Measurements from ENCODE around the gene WDR1.

Gene WDR1

DNA sequence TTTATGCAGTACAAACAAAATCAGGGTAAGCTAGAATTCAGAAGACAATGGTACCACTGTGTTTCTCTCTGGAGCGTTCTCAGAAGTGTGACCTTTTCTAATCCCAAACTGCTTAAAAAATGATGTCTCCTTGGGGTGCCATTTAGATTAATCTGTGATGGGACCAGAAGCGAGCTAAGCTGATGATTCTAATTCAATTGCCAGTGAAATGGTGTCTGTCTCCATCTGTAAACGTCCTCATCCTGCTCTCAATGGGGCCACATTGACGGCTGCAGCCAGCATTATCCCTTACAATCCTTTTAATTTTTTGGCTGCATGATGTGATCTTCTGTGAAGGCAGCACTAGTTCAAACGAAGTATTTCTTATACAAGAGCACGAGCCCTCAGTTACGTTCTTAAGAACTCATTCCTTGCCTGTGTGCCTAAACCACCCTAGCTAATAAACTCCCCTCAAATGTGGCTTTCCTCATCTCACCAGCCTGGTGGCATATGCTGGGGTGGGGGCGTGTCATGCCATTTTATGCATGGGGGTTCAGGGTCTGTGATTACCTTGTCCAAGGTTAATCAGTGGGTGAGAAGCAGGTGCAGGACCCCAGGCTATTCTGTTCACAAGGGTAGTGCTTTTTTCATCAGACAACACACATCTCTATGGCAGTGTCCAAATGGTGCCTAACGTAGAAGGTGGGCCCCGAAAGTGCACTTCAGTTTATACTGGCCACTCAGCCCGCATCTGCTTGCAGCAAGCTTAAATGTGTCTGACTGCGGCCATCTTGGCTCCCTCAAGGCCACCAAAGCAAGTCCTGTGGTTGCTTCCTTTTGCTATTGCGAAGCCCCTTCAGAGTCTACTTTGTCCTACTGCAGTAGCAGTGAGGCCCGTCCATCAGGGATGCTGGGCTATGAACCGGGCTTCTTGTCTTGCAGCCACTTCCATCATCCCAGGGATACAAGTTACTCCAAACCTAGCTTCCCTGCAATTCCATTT is 49.6 kb downstream of the WDR1 start:
- no peak for DNase-seq (ENCODE audit: low read depth in 2 of 2)

DNA sequence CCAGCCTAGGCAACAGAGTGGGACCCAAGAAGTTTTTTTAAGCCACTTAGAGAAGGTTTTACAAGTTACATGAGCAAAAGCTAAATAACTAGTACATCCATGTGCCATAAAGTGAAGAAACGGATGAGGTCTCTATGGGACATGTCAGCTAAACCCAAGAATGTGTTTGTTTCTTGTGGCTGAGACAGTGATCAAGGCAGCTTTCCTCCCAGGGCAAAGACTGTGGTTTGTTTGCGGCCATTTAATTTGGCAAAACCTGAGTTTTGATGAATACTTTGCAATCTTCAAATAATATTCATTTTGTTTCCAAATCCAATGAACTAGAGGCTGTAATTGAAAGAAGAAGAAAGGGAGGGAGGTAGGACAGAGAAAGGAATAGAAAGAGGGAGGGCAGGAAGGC is 50.4 kb downstream of the WDR1 start:
- no peak for DNase-seq (ENCODE audit: low read depth in 2 of 2)

DNA sequence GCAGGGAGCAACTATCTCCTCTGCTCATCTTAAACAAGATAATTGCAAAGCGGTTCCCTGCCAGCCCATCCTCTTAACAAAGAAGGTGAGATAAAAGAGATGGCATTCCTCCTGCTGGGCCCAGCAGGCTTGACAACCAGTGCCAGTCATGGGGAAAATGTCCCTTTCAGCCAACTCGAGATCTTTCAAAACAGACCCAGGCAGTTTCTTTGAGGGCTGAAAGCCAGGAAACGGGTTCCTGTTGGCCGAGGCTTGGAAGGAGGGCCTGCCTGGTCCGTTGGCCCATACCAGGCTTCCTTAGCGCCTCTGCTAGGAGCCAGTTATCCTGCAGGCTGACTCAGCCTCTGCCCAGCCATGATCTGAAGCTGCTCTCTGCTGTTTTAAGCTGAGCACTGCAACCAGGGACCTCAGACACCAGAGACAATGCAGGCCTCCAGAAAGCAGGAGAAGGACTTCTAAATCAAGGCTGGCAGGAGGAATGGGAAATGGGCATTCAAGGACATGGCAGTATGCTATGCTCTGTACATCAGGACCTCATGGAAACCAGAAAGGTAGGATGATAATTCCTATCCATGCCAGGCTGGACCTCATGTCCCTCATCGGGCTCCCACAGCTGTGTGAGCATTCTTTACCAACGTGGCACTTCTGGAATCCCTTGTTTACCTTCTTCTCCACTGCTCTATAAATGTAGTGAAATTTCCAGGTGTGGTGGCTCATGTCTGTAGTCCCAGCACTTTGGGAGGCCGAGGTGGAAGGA is 52.9 kb downstream of the WDR1 start:
- no peak for DNase-seq (ENCODE audit: low read depth in 2 of 2)

DNA sequence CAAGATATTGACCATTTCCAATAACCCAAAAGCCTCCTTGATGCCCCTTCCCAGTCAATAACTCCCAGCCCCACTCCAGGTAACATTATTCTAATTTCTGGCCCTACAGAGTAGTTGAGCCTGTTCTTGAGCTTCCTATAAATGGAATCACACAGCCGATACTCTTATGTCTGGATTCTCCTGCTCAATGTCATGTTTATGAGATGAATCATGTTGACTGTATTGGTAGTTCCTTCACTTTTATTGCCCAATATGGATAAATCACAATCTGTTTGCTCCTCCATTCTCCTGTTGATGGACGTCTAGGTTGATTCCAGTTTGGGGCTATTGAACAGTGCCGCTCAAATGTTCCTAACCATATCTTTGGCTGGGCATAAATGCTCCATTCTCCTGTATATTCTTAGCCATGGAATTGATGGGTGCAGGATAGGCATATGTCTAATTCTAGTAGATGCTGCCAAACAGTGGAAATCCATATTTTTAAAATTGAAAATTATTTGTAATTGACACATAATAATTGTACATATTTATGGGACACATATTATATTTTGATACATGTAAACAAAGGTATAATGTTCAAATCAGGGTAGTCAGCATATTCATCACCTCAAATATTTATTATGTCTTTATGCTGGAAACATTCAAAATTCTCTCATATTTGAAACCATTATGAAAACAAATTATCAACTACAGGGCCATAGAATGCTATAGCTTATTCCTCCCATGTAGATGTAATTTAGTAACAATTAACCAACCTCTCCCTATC is 54.8 kb downstream of the WDR1 start:
- no peak for DNase-seq (ENCODE audit: low read depth in 2 of 2)

DNA sequence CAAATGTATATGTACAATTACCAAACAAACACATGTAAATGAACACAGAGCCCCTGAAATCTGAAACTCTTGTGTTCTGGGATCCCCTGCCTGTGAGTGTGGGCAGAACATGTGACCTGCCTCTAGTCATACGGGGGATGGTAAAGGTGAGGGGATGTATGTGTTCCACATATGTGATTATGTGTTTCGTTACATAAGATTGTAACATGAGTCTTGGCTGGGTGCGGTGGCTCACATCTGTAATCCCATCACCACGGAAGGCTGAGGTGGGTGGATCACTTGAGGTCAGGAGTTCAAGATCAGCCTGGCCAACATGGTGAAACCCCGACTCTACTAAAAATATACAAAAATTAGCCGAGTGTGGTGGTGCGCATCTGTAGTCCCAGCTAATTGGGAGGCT is 58.2 kb downstream of the WDR1 start:
- no peak for DNase-seq (ENCODE audit: low read depth in 2 of 2)

DNA sequence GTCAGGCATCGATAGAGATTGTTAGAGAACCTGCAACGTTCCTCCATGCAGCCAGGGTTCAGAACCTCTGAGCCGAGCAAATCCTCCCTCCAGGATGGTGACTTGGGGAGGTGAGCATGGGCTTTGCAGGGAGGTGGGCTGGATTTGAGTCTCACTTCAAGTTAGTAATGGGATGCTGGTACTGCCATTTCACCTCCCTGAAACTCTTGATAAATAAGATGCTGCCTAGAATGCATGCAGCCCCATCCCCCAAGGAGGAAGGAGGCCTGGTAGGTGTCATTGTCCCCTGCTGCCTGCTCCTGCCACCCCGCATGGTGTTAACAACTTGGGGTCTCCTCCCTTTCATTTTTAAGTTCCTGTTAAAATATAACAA is 59.6 kb downstream of the WDR1 start:
- DNase-seq (ENCODE audit: low read depth in 2 of 2) = no peak

DNA sequence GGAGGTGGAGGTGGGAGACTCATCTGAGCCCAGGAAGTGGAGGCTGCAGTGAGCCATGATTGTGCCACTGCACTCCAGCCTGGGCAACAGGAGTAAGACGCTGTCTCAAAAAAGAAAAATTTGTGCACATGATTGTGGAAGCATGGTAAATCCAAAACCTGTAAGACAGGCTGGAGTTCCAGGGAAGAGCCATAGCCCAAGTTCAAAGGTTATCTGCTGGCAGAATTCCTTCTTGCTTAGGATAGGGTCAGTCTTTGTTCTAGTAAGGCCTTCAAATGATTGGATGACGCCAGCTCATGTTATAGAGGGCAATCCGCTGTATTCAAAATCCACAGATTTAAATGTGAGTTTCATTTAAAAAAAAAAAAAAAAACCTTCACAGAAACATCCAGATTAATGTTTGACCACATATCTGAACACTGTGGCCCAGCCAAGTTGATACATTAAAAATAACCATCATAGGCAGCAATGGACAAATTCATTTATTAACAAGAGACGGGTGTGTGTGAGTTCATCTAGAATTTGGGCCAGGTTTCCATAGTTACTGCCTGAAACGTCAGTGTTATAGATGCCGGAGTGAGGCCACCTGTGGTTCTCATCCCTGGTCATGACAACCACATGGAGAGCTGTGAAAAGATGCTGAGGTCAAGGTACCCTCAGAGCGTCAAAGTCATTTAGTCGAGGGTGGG is 60.1 kb downstream of the WDR1 start:
- DNase-seq (ENCODE audit: low read depth in 2 of 2) = no peak

DNA sequence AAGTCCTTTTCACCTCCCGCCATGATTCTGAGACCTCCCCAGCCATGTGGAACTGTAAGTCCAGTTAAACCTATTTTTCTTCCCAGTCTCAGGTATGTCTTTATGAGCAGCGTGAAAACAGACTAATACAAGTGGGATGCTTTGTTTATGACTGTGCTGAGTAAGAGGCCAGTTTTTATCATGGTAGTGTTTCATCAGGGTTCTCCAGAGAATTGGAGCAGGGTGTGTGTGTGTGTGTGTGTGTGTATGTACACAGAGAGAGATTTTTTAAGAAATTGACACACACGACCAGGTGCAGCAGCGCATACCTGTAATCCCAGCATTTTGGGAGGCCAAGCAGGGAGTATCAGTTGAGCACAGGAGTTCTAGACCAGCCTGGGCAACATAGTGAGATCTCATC is 60.7 kb downstream of the WDR1 start:
- no peak for DNase-seq (ENCODE audit: low read depth in 2 of 2)

DNA sequence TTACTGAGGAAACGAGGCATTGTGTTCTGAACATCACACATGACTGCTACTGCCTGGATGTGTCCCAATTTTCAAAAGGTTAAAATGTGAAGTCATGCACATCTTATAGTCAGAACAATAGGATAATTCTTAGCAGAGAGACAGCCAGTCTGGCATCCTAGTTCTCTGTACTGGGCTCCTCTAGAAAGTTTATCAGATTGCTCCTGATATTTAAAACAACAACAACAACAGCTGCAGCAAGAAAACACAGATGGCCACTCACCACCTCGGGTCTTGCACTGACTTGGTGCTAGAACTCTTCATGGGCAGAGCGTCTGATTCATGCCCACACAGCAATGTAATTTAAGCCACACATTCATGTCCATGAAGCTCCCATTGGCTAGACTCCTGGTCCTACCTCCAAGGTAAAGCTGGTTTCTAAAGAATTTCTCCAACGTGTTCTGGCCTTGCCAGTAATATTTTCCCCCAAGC is 62.0 kb downstream of the WDR1 start:
- DNase-seq (ENCODE audit: low read depth in 2 of 2) = no peak

DNA sequence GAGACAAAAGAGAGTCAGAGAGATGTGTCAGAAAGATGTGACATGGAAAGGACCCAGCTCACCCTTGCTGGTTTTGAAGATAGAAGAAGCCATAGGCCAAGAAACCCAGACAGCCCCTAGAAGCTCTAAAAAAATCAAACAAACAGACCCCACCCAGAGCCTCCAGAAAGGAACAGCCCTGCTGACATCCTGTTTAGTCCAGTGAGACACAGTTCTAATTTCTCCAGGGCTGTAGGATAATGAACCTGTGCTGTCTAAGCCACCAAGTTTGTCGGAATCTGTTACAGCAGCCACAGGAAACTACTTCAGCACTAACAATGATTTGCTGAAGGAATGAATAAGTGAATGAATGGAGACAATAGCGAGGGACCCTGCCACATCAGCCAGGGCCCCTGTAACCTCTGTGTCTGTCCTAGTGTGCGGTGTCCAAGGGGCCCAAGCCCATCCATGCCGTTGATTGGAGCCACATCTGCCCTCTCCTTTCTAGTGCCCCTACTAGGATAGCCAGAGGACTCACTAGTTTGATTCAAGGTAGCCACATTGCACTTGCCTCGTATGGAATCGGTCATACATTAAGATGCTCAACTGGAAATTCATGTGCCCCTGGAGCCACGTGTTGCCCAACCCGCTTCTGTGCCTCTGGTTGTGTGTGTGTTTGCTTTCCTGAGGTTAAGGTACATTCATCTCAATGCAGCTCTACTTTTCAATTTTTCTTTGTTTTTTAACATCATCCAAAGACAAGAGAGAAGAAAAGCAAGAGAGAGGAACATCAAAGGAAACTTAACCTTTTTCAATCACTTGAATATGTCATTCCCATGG is 62.8 kb downstream of the WDR1 start:
- DNase-seq (ENCODE audit: low read depth in 2 of 2) = no peak

DNA sequence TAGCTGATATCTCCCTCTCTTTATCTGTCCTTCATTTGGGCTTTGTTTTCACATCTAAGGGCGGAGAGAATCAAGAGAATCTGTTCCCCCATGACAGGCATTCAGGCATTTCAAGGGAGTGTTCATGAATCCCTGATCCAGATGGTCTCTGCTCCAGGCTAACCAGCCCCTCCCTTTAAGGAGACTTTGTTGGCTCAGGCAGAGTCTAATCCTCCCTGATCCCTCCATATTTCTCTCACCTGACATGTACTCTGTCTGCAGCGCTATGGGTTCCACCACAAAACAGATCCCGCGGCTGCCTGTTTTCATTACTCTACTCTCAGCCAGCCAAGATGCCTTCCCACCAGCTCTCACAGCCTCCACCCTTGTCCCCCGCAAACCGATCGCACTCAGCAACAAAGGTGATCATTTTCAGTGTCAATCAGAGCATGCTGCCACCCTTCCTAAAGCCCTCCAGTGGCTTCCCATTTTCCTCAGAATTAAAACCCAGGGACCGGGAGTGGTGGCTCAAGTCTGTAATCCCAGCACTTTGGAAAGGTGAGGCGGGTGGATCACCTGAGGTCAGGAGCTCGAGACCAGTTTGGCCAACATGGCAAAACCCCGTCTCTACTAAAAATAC is 65.0 kb downstream of the WDR1 start:
- DNase-seq (ENCODE audit: low read depth in 2 of 2) = no peak

DNA sequence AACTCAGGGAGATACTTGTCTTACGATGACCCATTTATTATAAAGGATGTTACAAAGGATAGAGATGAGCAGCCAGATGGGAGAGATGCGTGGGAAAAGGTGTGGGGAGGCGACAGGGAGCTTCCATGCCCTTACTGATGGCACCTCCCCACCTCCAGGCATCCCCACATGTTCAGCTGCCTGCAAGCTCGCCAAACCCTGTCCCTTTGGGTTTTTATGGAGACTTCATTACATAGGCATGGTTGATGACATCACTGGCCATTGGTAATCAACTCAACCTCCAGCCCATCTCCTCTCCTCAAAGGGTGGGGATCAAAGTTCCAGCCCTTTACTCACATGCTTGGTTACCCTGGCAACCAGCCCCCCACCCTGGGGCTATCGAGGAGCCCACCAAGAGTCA is 65.9 kb downstream of the WDR1 start:
- no peak for DNase-seq (ENCODE audit: low read depth in 2 of 2)

DNA sequence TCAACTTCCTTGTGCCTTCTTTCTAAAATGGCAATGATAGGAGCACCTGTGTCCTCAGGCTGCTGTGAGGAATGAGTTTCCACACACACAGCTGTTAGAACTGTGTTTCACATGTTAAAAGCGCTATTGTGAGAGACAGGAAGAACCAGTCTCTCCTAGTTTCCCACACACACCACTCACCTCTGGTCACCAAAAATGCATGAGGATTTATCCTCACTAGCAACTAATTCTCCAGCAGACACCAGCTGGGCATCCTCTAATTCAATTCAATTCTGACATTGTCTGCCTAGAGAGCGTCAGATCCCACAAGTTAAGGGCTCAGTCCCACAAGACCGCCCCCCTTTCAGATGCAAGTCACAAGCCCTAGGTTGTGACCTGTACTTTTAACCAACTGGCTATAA is 66.3 kb downstream of the WDR1 start:
- DNase-seq (ENCODE audit: low read depth in 2 of 2) = no peak

DNA sequence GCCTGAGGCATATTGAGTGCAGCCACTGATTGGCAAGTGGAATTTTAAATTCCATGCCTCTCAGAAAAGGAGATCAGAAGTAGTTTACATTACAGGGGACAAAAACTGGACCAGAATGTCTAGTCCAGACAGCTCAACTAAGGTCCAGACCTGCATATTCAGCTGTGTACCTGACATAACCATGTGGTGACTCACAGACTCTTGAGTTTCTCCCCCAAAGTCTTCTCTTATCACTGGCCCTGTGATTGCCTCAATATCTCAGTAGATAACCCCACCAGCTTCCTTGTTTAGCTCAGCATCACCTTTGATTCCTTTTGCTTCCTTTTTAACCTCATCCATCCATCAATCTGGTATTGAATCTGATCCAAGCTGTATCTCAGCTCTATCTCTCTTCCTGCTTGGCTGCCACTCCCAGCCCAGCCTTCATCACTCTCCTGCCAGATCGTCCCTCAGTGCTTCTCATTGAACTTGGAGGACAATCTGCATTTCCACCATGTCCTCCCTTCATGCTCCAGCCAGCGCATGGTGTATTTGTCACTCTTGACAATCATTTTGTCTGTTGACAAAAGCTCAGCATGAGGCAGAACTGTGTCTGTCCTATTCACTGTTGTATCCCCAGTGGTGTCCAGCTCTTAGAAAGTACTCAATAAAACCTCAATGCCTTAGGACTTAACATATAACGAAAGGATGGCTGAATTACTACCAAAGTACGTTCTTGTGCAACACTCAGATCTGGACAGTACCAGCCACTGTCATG is 67.5 kb downstream of the WDR1 start:
- DNase-seq (ENCODE audit: low read depth in 2 of 2) = no peak

DNA sequence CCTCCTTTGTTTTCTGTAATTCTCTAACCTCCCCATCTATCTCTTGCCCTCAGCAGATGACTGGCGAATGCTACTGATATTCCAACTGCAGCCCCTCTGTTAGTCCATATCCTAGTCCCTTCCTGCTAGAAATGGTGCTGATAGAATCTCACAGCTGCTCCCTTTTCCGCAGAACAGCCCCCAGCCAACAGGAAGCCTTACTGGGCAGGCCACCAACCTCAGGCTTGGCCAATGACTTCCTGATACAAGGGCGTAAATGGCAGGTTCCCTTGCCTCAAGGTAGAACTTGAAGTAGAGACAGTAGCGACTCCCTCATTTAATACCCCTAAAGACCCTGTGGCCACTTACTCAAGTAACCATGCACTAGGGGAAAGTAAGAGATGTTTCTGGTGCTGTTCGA is 68.6 kb downstream of the WDR1 start:
- no peak for DNase-seq (ENCODE audit: low read depth in 2 of 2)

DNA sequence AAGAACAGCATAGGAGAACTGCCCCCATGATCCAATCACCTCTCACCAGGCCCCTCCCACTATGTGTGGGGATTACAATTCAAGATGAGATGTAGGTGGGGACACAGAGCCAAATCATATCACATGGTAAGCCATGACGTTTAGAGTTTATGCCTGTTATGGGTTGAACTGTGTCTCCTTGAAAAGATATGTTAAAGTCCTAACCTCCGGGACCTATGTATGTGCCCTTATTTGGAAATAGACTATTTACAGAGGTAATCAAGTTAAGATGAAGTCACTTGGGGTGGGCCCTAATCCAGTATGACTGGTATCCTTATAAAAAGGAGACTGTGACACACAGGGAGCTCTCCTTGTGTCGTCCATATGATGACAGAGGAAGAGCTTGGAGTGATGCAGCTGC is 70.1 kb downstream of the WDR1 start:
- no peak for DNase-seq (ENCODE audit: low read depth in 2 of 2)

DNA sequence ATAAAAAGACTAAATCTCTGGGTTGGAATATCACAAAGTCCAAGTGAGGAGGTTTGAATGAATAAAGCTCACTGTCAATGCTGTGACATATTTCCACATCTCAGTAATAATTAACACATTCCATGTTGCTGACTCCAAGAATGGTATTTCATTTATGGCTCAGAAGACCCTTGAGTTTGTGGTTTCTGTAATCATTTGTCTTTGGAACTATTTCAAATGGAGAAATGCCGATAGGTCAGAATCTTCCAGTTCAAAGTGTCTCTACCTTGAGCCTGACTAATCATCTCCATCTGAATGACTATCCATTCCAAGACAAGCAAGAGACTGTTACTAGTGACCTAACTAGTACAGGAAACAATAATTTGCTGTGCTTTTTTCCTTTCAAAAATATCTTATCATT is 71.1 kb downstream of the WDR1 start:
- no peak for DNase-seq (ENCODE audit: low read depth in 2 of 2)

DNA sequence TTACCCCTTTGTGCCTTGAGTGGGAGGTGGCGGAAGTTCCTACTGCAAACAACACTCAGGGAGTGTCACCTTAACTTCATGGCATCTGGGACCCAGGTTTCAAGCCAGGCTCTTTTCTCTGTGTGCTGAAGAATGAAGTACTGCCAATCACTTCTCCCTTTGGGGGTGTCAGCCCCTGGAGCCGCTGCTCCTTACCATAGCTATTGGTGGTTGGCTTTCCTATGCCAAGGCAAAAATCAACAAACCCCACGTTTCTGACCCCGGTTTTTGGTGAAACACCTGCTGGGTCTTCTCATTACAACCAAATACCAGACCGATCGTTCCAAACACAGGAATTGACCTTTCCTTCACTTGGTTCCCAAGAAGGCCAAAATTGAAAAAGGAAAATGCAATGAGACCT is 75.6 kb downstream of the WDR1 start:
- no peak for DNase-seq (ENCODE audit: low read depth in 2 of 2)

DNA sequence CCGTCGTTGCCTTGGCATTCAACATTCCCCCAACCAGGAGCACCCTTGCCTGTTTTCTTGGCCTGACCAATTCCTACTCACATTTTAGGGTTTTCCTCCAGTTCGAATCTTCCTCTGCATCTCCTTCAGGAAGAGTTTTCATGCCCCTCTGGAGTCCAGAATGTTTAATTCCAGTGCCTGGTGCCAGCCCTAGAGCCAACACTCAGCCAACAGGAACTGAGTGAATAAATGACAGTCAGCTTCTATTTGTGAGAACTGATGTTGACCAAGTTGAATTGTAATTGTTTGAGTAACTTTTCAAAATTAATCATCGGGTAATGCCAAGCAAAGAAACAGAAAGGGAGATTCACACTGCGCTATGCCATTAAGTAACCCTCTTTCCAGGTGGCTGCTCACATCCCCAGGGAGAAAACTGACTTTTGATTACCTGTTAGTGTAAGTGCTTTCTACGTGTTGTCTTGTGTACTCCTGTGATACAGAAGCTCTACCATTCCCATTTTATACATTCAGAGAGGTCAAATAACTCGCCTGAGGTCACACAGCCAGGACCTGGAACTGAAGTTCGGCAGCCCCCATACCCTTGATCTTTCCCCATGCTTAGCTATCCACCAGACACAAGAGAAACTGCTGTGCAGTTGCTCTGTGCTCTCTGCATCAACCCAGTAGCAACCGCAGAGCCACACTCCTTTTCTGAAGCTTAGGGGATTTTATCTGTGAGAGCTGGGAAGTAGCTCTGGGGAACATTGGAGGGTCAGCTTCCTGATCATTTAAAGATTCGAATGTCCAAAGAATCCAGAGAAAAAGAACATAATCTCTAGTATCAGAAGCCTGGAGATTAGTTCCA is 76.3 kb downstream of the WDR1 start:
- DNase-seq (ENCODE audit: low read depth in 2 of 2) = no peak
